IPS DF 6.9 (cell line): ENCODE measurements around the gene CDC123.

Experiments
- DNase-seq: peaks from one replicate; pipeline ENCODE4 v3.0.0-alpha.2; 2013; ENCODE audit warnings: low read depth, low spot score
- H3K27ac ChIP-seq: one replicate; pipeline ENCODE4 v1.5.1; 2013; ENCODE audit warnings: low read length, control low read depth
- H3K27me3 ChIP-seq: 2 replicates; pipeline ENCODE4 v1.6.1; 2013; ENCODE audit warnings: mild to moderate bottlenecking, low read length; ENCODE audit not compliant: control insufficient read depth, insufficient read depth
- H3K36me3 ChIP-seq: 2 replicates; pipeline ENCODE4 v1.6.1; 2013; ENCODE audit warnings: low read length; ENCODE audit not compliant: control insufficient read depth, insufficient read depth
- H3K4me1 ChIP-seq: 2 replicates; pipeline ENCODE4 v1.6.1; 2013; ENCODE audit warnings: low read length; ENCODE audit not compliant: control insufficient read depth, insufficient read depth
- H3K4me3 ChIP-seq: 2 replicates; pipeline ENCODE4 v1.5.1; 2013; ENCODE audit warnings: mild to moderate bottlenecking, low read length
- H3K9me3 ChIP-seq: 2 replicates; pipeline ENCODE4 v1.6.1; 2013; ENCODE audit warnings: low read length, inconsistent platforms; ENCODE audit not compliant: control insufficient read depth, insufficient read depth
- WGBS: extraction: QIAGEN DNeasy Blood & Tissue Kit; methylation state at CpG from one replicate; pipeline ENCODE4 v1.1.7; 2013; ENCODE audit warnings: mixed read lengths, missing lambda C conversion rate; ENCODE audit not compliant: insufficient read length, insufficient coverage; 5-methylcytosine and 5-hydroxymethylcytosine counted together

CDC123 gene

DNA sequence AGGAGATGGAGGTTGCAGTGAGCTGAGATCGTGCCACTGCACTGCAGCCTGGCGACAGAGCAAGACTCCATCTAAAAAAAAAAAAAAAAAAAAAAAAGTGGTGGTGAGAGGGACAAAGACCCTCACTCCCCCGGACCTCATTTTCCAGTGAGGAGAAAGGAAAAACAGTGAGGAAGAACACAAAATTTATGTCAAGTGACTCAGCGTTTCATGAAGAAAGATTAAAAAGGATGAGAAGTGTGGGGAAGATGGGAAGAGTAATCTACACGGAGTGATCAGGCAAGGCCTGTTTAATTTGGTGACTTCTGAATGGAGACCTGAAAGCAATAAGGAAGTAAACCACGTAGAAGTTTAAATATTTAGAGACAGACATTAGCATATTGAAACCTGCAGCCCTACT lies 7.3 kb upstream of the CDC123 start:
- Histone ChIP-seq H3K9me3 (no peaks in the 10 kb centered on the region), H3K4me1 (no peaks in the 10 kb centered on the region), H3K4me3 (no peak overlapping the region), H3K36me3 (peaks cover 4% of the 10 kb centered on the region; the same call in 1 of the 2 replicates), H3K27me3 (no peaks in the 10 kb centered on the region), H3K27ac (no peak overlapping the region)
- no peak for DNase-seq
- no CpG with 5 or more reads among the region's 6 CpGs for WGBS

DNA sequence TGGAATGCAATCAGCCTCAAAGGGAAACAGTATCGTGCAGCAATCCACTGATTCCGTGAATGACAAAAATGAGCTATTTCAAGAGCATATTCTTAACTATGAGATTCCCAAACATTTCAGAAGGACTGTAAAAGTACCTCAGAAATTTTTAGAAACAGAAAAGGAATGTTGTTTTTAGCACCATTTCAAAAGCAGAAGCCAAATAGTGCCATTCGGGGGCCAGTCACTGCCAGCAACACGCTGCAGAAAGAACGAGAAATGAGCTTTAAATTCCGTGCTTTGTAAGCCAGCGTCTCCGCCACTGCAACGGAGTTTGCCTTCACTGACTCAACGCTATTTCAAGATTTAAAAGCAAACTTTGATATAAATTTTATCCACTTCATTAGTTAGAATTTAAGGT lies 6.6 kb upstream of the CDC123 start:
- H3K36me3 ChIP-seq, result peaks cover 4% of the 10 kb centered on the region; the same call in 1 of the 2 replicates
- no peaks in the 10 kb centered on the region for H3K9me3 ChIP-seq
- WGBS, result no CpG with 5 or more reads among the region's 10 CpGs
- DNase-seq, result no peak
- no peak overlapping the region for H3K4me3 ChIP-seq
- no peaks in the 10 kb centered on the region for H3K4me1 ChIP-seq
- no peak overlapping the region for H3K27ac ChIP-seq
- H3K27me3 ChIP-seq, result no peaks in the 10 kb centered on the region

DNA sequence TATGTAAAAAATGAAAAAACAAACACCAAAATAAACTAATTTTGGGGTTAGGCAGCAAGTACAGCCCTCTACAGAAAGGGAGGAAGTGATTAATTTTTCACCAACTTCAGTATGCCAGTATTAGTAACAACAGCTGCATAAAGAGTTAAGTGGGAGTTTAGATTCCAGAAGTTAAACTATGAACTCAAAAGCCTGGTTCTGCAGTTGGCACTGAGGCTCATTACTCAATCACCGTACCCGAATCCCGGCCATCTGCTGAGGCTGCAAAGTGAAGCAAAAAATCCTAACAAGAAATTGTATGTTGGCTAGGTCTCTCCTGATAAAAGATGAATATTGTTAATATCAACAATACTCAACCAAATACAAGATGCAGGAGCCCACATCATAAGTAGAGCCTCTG lies 4.3 kb upstream of the CDC123 start:
- no peaks in the 10 kb centered on the region for H3K36me3 ChIP-seq
- H3K4me1 ChIP-seq, result no peaks in the 10 kb centered on the region
- DNase-seq, result no peak
- WGBS, result no CpG with 5 or more reads among the region's 3 CpGs
- H3K27ac ChIP-seq, result no peak overlapping the region
- H3K27me3 ChIP-seq, result no peaks in the 10 kb centered on the region
- H3K4me3 ChIP-seq, result no peak overlapping the region
- no peaks in the 10 kb centered on the region for H3K9me3 ChIP-seq

DNA sequence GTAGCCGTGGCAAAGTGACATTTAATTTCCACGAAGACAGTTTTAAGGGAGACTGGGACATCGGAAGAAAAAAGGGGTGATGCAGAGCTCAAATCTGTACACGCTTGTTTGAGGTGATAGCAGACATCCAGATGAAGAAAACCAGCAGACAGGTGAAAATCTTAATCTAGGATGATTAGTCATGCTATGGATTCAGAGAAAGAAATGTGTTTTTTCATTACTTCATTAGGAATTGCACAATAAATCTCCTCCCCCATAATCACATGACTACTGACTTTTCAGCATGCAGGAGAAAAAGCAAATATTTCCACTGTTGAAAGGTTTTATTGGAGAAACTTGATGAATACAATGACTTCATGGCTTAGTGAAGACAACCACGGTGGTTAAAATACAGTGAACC lies 2.8 kb upstream of the CDC123 start:
- no peaks in the 10 kb centered on the region for H3K4me1 ChIP-seq
- H3K4me3 ChIP-seq, result no peak overlapping the region
- H3K36me3 ChIP-seq, result no peaks in the 10 kb centered on the region
- no peaks in the 10 kb centered on the region for H3K9me3 ChIP-seq
- no peak overlapping the region for H3K27ac ChIP-seq
- H3K27me3 ChIP-seq, result no peaks in the 10 kb centered on the region
- DNase-seq, result no peak
- WGBS, result no CpG with 5 or more reads among the region's 5 CpGs

DNA sequence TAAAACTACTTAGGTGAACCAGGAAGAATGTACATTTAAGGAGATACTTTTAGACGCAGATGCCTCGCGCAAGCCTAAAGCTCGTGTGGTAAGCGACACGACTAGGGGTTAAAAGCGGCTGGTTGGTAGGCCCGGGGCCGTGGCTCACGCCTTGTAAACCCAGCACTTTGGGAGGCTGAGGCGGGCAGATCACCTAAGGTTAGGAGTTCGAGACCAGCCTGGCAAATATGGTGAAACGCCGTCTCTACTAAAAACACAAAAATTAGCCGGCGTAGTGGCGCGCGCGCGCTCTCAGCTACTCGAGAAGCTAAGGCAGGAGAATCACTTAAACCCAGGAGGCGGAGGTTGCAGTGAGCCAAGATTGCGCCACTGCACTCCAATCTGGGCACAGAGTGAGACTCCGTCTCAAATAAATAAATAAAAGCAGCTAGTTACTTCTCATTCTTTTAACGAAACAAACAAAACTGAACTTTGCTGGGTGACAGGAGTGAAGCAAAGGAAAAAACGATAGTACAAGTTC lies 1.2 kb upstream of the CDC123 start:
- Histone ChIP-seq H3K36me3 (no peaks in the 10 kb centered on the region), H3K9me3 (no peaks in the 10 kb centered on the region), H3K4me1 (no peaks in the 10 kb centered on the region), H3K27ac (no peak overlapping the region), H3K4me3 (peak overlapping the region; percentile 87; the same call in 1 of the 2 replicates), H3K27me3 (no peaks in the 10 kb centered on the region)
- WGBS, result no CpG with 5 or more reads among the region's 27 CpGs
- DNase-seq, result no peak

DNA sequence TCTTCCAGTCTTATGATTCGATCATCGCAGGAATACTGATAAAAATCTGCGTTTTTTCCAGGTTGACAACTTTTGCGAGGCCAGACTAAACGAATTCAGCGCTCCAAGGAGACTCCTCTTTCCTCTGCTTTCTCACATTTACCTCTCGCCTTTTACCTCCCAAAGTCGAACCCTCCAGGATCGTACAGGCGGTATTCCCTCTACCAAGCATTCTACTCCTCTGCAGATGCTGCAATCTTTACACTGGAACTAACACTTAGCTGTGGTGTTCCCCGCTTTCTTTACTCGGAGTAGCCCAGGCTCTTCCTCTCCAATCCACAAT lies 746 bp upstream of the CDC123 start:
- H3K4me3 ChIP-seq, result peak overlapping the region; percentile 87
- no peaks in the 10 kb centered on the region for H3K27me3 ChIP-seq
- WGBS, result no CpG with 5 or more reads among the region's 12 CpGs
- no peak for DNase-seq
- H3K4me1 ChIP-seq, result no peaks in the 10 kb centered on the region
- H3K9me3 ChIP-seq, result no peaks in the 10 kb centered on the region
- H3K27ac ChIP-seq, result no peak overlapping the region
- no peaks in the 10 kb centered on the region for H3K36me3 ChIP-seq

DNA sequence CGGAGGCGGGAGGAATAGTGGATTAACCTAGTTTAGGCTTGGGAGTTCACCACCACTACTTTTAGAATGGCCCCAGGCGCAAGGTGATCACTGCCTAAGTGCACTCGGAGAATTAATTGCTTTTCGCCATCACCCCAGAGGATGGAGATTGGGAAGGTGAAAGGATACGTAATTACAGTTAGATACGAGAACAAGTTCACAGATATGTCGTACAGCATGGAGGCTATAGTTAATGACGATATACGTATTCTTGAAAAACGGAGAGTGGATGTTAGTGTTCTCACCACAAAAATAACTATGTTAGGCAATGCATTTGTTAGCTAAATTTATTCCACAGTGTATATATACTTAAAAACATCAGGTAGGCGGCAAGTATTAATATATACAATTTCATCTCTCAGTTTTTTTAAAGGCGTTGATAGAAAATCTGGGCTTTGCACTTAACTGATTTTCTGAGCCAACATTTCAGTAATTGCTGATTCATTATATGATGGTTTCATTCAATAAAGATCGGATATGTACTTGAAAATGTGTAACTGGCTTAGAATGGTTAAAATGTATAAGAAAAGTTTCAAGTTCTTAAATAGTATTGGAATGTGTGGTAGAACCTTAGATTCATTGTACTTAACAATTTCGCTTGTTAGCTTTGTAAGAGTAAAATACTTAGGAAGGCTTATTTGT lies 683 bp downstream of the CDC123 start:
- Histone ChIP-seq H3K9me3 (no peaks in the 10 kb centered on the region), H3K36me3 (no peaks in the 10 kb centered on the region), H3K4me3 (peak overlapping the region; percentile 87), H3K4me1 (no peaks in the 10 kb centered on the region), H3K27me3 (no peaks in the 10 kb centered on the region), H3K27ac (no peak overlapping the region)
- DNase-seq, result no peak
- WGBS, result 100% methylated on average over 1 of the region's 15 CpGs

DNA sequence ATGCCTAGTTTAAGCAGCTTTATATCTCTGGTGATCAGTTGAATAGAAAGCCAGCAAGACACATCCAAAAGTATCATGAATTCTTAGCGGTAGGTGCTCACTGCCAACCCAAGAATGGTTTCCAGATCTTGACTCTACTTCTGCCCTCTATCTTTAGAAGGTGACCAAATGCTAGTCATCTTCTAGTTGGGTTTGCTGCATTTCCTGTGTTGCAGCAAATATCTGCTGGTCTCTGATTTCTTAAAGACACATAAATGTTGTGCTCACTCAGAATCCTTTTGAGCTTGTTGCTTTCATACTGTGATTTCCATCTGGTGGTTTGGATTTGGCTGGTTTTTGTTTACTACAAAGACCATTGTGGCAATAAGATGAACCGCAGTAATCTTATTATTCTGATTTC lies 2.2 kb downstream of the CDC123 start:
- no peak overlapping the region for H3K4me3 ChIP-seq
- DNase-seq, result no peak

DNA sequence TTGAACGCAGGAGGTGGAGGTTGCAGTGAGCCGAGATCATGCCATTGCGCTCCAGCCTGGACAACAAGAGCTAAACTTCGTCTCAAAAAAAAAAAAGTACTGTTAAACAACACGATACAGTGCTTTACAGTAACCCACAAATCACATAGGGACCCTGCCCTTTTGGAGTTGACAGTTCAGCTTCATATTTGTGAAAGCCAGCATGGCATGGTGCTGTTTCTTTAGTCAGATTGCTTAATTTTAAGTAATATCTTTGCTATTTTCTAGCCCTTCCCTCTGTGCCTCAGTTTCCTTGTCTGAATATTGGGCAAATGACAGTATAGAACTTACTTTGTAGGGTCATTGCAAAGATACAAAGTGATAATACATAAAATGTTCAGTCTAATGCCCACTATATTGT lies 4.9 kb downstream of the CDC123 start:
- Histone ChIP-seq H3K4me1 (no peaks in the 10 kb centered on the region), H3K36me3 (0 out of 2 replicates have a peak, but pooled peaks cover 2% of the 10 kb centered on the region), H3K4me3 (no peak overlapping the region), H3K27ac (no peak overlapping the region), H3K9me3 (no peaks in the 10 kb centered on the region), H3K27me3 (no peaks in the 10 kb centered on the region)
- no peak for DNase-seq
- WGBS, result no CpG with 5 or more reads among the region's 5 CpGs

More for the DNA sequence above, 2.2 kb downstream of the CDC123 start:
- WGBS, result no CpG with 5 or more reads among the region's 2 CpGs
- Histone ChIP-seq H3K27me3 (no peaks in the 10 kb centered on the region), H3K4me1 (no peaks in the 10 kb centered on the region), H3K36me3 (0 out of 2 replicates have a peak, but pooled peaks cover 2% of the 10 kb centered on the region), H3K27ac (no peak overlapping the region), H3K9me3 (no peaks in the 10 kb centered on the region)

DNA sequence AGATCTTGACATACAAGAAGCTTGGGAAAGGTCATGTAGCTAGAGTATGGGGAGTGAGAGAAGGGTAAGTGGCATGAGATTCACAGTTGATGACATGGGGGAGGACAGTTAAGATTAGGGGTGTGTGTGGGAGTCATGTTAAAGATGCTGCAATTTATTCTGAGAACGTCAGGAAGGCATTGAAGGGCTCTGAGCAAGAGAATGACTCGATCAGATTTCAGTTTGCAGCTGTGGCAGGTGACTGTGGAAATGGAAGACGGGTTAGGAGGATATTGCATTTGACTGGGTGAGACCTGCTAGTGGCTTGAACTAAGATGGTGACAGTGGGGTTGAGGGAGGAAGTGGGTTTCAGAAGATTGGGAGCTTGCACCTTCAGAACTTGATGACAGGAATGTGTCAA lies 5.6 kb downstream of the CDC123 start:
- Histone ChIP-seq H3K36me3 (0 out of 2 replicates have a peak, but pooled peaks cover 2% of the 10 kb centered on the region), H3K4me3 (no peak overlapping the region), H3K27me3 (no peaks in the 10 kb centered on the region), H3K4me1 (no peaks in the 10 kb centered on the region), H3K27ac (no peak overlapping the region), H3K9me3 (no peaks in the 10 kb centered on the region)
- no CpG with 5 or more reads among the region's 3 CpGs for WGBS
- DNase-seq, result no peak

DNA sequence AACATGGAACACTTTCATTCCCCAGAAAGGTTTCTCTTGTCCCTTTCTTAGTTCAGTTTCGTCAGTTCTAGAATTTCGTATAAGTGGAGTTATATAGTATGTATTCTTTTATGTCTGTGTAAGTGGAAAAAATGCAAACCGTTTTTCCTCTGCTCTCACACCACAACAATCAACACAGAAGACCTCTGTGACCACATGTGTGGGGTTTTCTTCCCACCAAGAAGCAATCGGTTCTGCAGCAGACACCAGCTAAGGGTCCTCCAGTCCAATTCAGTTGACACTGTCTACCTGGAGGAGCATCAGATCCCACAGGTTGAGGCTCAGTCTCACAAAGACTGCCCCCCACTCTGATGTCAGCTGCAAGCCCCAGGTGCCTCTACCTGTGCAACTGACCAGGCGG lies 6.2 kb downstream of the CDC123 start:
- 0 out of 2 replicates have a peak, but pooled peaks cover 2% of the 10 kb centered on the region for H3K36me3 ChIP-seq
- WGBS, result no CpG with 5 or more reads among the region's 5 CpGs
- DNase-seq, result no peak

More for the DNA sequence above, 6.2 kb downstream of the CDC123 start:
- Histone ChIP-seq H3K4me3 (no peak overlapping the region), H3K4me1 (no peaks in the 10 kb centered on the region), H3K27me3 (no peaks in the 10 kb centered on the region), H3K9me3 (no peaks in the 10 kb centered on the region), H3K27ac (no peak overlapping the region)
